GM23338 (cell line): ENCODE measurements around the gene TTLL9. TPM values are rescaled to one million over a fixed set of nuclear protein-coding genes. Genes with fewer than 3 reads are reported as not detected.
A peak's percentile ranks its signal among the peaks of the same experiment; 100 is the strongest.

ENCODE experiments used
- ATAC-seq: fragments of 200-7000 bp; cut with Tn5 transposase; 3 replicates; pipeline ENCODE4 v1.9.1; 2020
- DNase-seq: peaks from one replicate; pipeline ENCODE4 v3.0.0-alpha.2; 2015; ENCODE audit warnings: low spot score
- H2AFZ ChIP-seq: fragments of 200-600 bp; sonication (generic); 2 replicates; pipeline ENCODE4 v1.8.0; 2016; ENCODE audit warnings: antibody characterized with exemption, mild to moderate bottlenecking, moderate library complexity
- H3F3A ChIP-seq: fragments of 200-600 bp; sonication (generic); replicated peaks from 2 replicates; pipeline ENCODE4 v1.8.0; 2017; ENCODE audit warnings: antibody characterized with exemption, mixed run types, low read depth
- H3K27ac ChIP-seq: fragments of 200-600 bp; sonication (generic); 2 replicates; pipeline ENCODE4 v1.6.1; 2016; ENCODE audit warnings: low read depth
- H3K27me3 ChIP-seq: fragments of 200-600 bp; sonication (generic); 2 replicates; pipeline ENCODE4 v1.8.0; 2016; ENCODE audit warnings: mild to moderate bottlenecking, mixed run types, moderate library complexity; ENCODE audit not compliant: insufficient read depth
- H3K36me3 ChIP-seq: fragments of 200-600 bp; sonication (generic); 2 replicates; pipeline ENCODE4 v1.8.0; 2016; ENCODE audit warnings: mild to moderate bottlenecking; ENCODE audit not compliant: insufficient read depth
- H3K4me1 ChIP-seq: fragments of 200-600 bp; sonication (generic); 2 replicates; pipeline ENCODE4 v1.8.0; 2016; ENCODE audit warnings: mild to moderate bottlenecking, moderate library complexity; ENCODE audit not compliant: insufficient read depth
- H3K4me2 ChIP-seq: fragments of 200-600 bp; sonication (generic); 2 replicates; pipeline ENCODE4 v1.7.1; 2017; ENCODE audit warnings: mixed run types
- H3K4me3 ChIP-seq: fragments of 200-600 bp; sonication (generic); 2 replicates; pipeline ENCODE4 v1.6.1; 2016; ENCODE audit warnings: mixed run types
- H3K79me2 ChIP-seq: fragments of 200-600 bp; sonication (generic); replicated peaks from 2 replicates; pipeline ENCODE4 v1.8.0; 2017; ENCODE audit warnings: mild to moderate bottlenecking; ENCODE audit not compliant: insufficient read depth
- H3K9me2 ChIP-seq: fragments of 200-600 bp; sonication (generic); 2 replicates; pipeline ENCODE4 v1.8.0; 2017; ENCODE audit not compliant: insufficient read depth
- H4K20me1 ChIP-seq: fragments of 200-600 bp; sonication (generic); replicated peaks from 2 replicates; pipeline ENCODE4 v1.8.0; 2017; ENCODE audit warnings: mild to moderate bottlenecking; ENCODE audit not compliant: insufficient read depth
- H3K27ac Mint-ChIP-seq: 2 replicates; pipeline ENCODE4 v1.8.0; 2020; ENCODE audit warnings: inconsistent platforms, mild to moderate bottlenecking, moderate library complexity, mixed read lengths
- H3K27me3 Mint-ChIP-seq: 3 replicates; pipeline ENCODE4 v1.8.0; 2022; ENCODE audit warnings: low read depth, mild to moderate bottlenecking, moderate library complexity, mixed read lengths, inconsistent platforms; ENCODE audit not compliant: insufficient read depth, poor library complexity
- H3K36me3 Mint-ChIP-seq: 3 replicates; pipeline ENCODE4 v1.8.0; 2021; ENCODE audit warnings: low read depth, mild to moderate bottlenecking, inconsistent platforms, moderate library complexity, mixed read lengths
- H3K4me1 Mint-ChIP-seq: 3 replicates; pipeline ENCODE4 v1.8.0; 2020; ENCODE audit warnings: mild to moderate bottlenecking, inconsistent platforms, mixed read lengths
- H3K4me3 Mint-ChIP-seq: 3 replicates; pipeline ENCODE4 v1.8.0; 2021; ENCODE audit warnings: moderate library complexity, mild to moderate bottlenecking, inconsistent platforms, mixed read lengths
- H3K9me3 Mint-ChIP-seq: 3 replicates; pipeline ENCODE4 v1.8.0; 2020; ENCODE audit warnings: moderate library complexity, mild to moderate bottlenecking, inconsistent platforms, mixed read lengths
- CREB1 ChIP-seq: fragments of 250-450 bp; sonication (Bioruptor Pico); IDR thresholded peaks from 2 replicates; pipeline ENCODE4 v1.5.0; 2020; ENCODE audit warnings: low read depth, mild to moderate bottlenecking, moderate library complexity
- EZH2 ChIP-seq: fragments of 200-600 bp; sonication (generic); IDR thresholded peaks from one replicate; pipeline ENCODE4 v1.8.0; 2017; ENCODE audit warnings: antibody characterized with exemption, mild to moderate bottlenecking, low read depth; ENCODE audit not compliant: unreplicated experiment
- EZH2phosphoT487 ChIP-seq: fragments of 200-600 bp; sonication (generic); IDR thresholded peaks from one replicate; pipeline ENCODE4 v1.8.1; 2018; ENCODE audit warnings: antibody characterized with exemption; ENCODE audit not compliant: unreplicated experiment
- JUNB ChIP-seq: IDR thresholded peaks from one replicate; pipeline ENCODE4 v1.6.1; 2016; ENCODE audit warnings: antibody characterized with exemption; ENCODE audit not compliant: unreplicated experiment
- NANOG ChIP-seq: IDR thresholded peaks from 2 replicates; pipeline ENCODE4 v1.6.1; 2016; ENCODE audit warnings: antibody characterized with exemption, borderline replicate concordance
- POLR2AphosphoS5 ChIP-seq: IDR thresholded peaks from 2 replicates; pipeline ENCODE4 v1.6.1; 2016; ENCODE audit warnings: antibody characterized with exemption, low read depth
- ZNF114 ChIP-seq: fragments of 250-450 bp; sonication (Bioruptor Pico); IDR thresholded peaks from 2 replicates; pipeline ENCODE4 v1.5.0; 2020; ENCODE audit warnings: mild to moderate bottlenecking, moderate library complexity
- ZNF331 ChIP-seq: fragments of 250-450 bp; sonication (Bioruptor Pico); IDR thresholded peaks from 2 replicates; pipeline ENCODE4 v1.5.0; 2020; ENCODE audit warnings: low read depth, mild to moderate bottlenecking, moderate library complexity
- polyA plus RNA-seq: library from polyadenylated mRNA; unstranded; fragments of >200 nt; fragmentation: Nextera tagmentation; extraction: Ambion mirVana; gene quantifications from 2 replicates; pipeline ENCODE4 v1.2.1, GENCODE V29; 2016
- total RNA-seq: library from RNA; depleted of rRNA; stranded (reverse); fragments of >200 nt; shearing (Covaris generic); gene quantifications from 2 replicates; pipeline ENCODE4 v1.2.3, GENCODE V29; 2014
- TF ChIP-seq, protein P1 (sequence below): IDR thresholded peaks from one replicate; pipeline ENCODE4 v1.6.1; 2018; ENCODE audit warnings: antibody characterized with exemption; ENCODE audit not compliant: unreplicated experiment
- TF ChIP-seq, protein P2 (sequence below): IDR thresholded peaks from 2 replicates; pipeline ENCODE4 v1.6.1; 2016; ENCODE audit warnings: antibody characterized with exemption
- TF ChIP-seq, protein P3 (sequence below), 2 experiments: fragments of 200-600 bp in 1 of 2; sonication (generic) in 1 of 2; conservative IDR thresholded peaks; 2 replicates each; pipeline versions ENCODE4 v1.5.1 to v1.6.1; 2016 to 2017; ENCODE audit warnings: antibody characterized with exemption in 2 of 2, low read depth in 2 of 2, mild to moderate bottlenecking in 2 of 2, moderate library complexity in 1 of 2
- TF ChIP-seq, protein P4 (sequence below): fragments of 250-450 bp; sonication (Bioruptor Pico); IDR thresholded peaks from 2 replicates; pipeline ENCODE4 v1.5.0; 2020; ENCODE audit warnings: mild to moderate bottlenecking, moderate library complexity

TTLL9 gene
- total and polyA plus RNA-seq, 2 experiments from 2014 or later, result not detected

DNA sequence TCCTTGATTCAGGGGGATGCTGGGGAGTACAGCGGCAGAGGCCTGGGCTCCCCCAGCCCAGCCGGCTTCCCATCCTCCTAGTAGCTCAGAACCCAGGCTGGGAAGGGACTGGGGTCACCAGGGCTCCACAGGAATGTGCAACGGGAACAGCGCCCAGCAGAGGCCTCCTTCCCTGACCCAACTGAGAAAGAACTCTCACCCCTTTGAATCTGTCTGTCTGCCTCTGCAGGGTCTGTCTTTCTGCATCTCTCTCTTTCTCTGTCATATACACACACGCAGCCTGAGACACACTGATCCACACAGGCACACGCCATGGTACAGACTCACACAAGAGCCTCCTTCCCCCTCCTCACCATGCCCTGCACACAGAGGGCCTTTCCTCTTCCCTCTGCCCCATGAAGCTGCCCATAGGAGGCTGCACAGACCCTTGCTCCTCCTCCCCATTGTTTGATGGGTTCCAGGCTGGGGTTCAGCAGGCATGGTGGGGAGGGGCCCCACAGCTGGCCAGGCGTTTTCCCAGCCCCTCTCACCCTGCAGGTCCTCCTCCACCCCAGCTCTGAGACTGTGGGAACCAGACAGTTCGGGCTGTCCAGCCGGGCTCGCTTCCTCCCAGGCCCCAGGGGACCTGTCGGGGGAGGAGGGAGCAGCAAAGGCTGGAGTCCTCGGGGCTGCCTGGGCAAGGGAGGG is 27.8 kb upstream of the TTLL9 start:
- H4K20me1 ChIP-seq, result no peaks in the 10 kb centered on the region
- H3K27ac ChIP-seq, result no peak overlapping the region
- Mint-ChIP-seq H3K9me3 (peaks cover 11% of the 10 kb centered on the region; the same call in 1 of the 3 replicates), H3K4me3 (no peak overlapping the region), H3K27me3 (peaks cover 5% of the 10 kb centered on the region), H3K4me1 (peaks cover 24% of the 10 kb centered on the region), H3K36me3 (no peaks in the 10 kb centered on the region), H3K27ac (no peak overlapping the region)
- H3K36me3 ChIP-seq, result no peaks in the 10 kb centered on the region
- ATAC-seq, result peak; percentile 23
- H3K4me1 ChIP-seq, result peaks cover 21% of the 10 kb centered on the region; the same call in 1 of the 2 replicates
- H3F3A ChIP-seq, result 0 out of 2 replicates have a peak, but pooled peaks cover 2% of the 10 kb centered on the region
- peak overlapping the region; percentile 35; the same call in 1 of the 2 replicates for H3K4me2 ChIP-seq
- no peak overlapping the region for H3K4me3 ChIP-seq
- 0 out of 2 replicates have a peak, but pooled peaks cover 7% of the 10 kb centered on the region for H3K27me3 ChIP-seq
- no peaks in the 10 kb centered on the region for H3K79me2 ChIP-seq
- DNase-seq, result peak; percentile 57
- peak overlapping the region; percentile 94 for H2AFZ ChIP-seq
- 0 out of 2 replicates have a peak, but pooled peaks cover 5% of the 10 kb centered on the region for H3K9me2 ChIP-seq
- TF ChIP-seq EZH2phosphoT487, result no peak
- TF ChIP-seq POLR2AphosphoS5, result no peak
- TF ChIP-seq, protein P1, sequence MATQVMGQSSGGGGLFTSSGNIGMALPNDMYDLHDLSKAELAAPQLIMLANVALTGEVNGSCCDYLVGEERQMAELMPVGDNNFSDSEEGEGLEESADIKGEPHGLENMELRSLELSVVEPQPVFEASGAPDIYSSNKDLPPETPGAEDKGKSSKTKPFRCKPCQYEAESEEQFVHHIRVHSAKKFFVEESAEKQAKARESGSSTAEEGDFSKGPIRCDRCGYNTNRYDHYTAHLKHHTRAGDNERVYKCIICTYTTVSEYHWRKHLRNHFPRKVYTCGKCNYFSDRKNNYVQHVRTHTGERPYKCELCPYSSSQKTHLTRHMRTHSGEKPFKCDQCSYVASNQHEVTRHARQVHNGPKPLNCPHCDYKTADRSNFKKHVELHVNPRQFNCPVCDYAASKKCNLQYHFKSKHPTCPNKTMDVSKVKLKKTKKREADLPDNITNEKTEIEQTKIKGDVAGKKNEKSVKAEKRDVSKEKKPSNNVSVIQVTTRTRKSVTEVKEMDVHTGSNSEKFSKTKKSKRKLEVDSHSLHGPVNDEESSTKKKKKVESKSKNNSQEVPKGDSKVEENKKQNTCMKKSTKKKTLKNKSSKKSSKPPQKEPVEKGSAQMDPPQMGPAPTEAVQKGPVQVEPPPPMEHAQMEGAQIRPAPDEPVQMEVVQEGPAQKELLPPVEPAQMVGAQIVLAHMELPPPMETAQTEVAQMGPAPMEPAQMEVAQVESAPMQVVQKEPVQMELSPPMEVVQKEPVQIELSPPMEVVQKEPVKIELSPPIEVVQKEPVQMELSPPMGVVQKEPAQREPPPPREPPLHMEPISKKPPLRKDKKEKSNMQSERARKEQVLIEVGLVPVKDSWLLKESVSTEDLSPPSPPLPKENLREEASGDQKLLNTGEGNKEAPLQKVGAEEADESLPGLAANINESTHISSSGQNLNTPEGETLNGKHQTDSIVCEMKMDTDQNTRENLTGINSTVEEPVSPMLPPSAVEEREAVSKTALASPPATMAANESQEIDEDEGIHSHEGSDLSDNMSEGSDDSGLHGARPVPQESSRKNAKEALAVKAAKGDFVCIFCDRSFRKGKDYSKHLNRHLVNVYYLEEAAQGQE, result no peak
- TF ChIP-seq JUNB, result no peak
- no peak for TF ChIP-seq CREB1
- TF ChIP-seq NANOG, result no peak
- TF ChIP-seq ZNF114, result no peak
- TF ChIP-seq ZNF331 (CRISPR knock-in tag), result no peak
- TF ChIP-seq, protein P2, sequence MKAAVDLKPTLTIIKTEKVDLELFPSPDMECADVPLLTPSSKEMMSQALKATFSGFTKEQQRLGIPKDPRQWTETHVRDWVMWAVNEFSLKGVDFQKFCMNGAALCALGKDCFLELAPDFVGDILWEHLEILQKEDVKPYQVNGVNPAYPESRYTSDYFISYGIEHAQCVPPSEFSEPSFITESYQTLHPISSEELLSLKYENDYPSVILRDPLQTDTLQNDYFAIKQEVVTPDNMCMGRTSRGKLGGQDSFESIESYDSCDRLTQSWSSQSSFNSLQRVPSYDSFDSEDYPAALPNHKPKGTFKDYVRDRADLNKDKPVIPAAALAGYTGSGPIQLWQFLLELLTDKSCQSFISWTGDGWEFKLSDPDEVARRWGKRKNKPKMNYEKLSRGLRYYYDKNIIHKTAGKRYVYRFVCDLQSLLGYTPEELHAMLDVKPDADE, result no peak
- TF ChIP-seq, protein P3, sequence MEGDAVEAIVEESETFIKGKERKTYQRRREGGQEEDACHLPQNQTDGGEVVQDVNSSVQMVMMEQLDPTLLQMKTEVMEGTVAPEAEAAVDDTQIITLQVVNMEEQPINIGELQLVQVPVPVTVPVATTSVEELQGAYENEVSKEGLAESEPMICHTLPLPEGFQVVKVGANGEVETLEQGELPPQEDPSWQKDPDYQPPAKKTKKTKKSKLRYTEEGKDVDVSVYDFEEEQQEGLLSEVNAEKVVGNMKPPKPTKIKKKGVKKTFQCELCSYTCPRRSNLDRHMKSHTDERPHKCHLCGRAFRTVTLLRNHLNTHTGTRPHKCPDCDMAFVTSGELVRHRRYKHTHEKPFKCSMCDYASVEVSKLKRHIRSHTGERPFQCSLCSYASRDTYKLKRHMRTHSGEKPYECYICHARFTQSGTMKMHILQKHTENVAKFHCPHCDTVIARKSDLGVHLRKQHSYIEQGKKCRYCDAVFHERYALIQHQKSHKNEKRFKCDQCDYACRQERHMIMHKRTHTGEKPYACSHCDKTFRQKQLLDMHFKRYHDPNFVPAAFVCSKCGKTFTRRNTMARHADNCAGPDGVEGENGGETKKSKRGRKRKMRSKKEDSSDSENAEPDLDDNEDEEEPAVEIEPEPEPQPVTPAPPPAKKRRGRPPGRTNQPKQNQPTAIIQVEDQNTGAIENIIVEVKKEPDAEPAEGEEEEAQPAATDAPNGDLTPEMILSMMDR (conservative IDR thresholded peaks at IDR 0.05; ENCODE audit: low read depth in 2 of 2), result no peak
- TF ChIP-seq, protein P4, sequence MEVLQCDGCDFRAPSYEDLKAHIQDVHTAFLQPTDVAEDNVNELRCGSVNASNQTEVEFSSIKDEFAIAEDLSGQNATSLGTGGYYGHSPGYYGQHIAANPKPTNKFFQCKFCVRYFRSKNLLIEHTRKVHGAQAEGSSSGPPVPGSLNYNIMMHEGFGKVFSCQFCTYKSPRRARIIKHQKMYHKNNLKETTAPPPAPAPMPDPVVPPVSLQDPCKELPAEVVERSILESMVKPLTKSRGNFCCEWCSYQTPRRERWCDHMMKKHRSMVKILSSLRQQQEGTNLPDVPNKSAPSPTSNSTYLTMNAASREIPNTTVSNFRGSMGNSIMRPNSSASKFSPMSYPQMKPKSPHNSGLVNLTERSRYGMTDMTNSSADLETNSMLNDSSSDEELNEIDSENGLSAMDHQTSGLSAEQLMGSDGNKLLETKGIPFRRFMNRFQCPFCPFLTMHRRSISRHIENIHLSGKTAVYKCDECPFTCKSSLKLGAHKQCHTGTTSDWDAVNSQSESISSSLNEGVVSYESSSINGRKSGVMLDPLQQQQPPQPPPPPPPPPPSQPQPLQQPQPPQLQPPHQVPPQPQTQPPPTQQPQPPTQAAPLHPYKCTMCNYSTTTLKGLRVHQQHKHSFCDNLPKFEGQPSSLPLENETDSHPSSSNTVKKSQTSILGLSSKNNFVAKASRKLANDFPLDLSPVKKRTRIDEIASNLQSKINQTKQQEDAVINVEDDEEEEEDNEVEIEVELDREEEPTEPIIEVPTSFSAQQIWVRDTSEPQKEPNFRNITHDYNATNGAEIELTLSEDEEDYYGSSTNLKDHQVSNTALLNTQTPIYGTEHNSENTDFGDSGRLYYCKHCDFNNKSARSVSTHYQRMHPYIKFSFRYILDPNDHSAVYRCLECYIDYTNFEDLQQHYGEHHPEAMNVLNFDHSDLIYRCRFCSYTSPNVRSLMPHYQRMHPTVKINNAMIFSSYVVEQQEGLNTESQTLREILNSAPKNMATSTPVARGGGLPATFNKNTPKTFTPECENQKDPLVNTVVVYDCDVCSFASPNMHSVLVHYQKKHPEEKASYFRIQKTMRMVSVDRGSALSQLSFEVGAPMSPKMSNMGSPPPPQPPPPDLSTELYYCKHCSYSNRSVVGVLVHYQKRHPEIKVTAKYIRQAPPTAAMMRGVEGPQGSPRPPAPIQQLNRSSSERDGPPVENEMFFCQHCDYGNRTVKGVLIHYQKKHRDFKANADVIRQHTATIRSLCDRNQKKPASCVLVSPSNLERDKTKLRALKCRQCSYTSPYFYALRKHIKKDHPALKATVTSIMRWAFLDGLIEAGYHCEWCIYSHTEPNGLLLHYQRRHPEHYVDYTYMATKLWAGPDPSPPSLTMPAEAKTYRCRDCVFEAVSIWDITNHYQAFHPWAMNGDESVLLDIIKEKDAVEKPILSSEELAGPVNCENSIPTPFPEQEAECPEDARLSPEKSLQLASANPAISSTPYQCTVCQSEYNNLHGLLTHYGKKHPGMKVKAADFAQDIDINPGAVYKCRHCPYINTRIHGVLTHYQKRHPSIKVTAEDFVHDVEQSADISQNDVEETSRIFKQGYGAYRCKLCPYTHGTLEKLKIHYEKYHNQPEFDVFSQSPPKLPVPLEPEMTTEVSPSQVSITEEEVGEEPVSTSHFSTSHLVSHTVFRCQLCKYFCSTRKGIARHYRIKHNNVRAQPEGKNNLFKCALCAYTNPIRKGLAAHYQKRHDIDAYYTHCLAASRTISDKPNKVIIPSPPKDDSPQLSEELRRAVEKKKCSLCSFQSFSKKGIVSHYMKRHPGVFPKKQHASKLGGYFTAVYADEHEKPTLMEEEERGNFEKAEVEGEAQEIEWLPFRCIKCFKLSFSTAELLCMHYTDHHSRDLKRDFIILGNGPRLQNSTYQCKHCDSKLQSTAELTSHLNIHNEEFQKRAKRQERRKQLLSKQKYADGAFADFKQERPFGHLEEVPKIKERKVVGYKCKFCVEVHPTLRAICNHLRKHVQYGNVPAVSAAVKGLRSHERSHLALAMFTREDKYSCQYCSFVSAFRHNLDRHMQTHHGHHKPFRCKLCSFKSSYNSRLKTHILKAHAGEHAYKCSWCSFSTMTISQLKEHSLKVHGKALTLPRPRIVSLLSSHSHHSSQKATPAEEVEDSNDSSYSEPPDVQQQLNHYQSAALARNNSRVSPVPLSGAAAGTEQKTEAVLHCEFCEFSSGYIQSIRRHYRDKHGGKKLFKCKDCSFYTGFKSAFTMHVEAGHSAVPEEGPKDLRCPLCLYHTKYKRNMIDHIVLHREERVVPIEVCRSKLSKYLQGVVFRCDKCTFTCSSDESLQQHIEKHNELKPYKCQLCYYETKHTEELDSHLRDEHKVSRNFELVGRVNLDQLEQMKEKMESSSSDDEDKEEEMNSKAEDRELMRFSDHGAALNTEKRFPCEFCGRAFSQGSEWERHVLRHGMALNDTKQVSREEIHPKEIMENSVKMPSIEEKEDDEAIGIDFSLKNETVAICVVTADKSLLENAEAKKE (CRISPR knock-in tag), result no peak
- no peak for TF ChIP-seq EZH2
